DOHH2 (cell line): ENCODE data around the gene POT1.

ENCODE experiments used
- H3F3A ChIP-seq: fragments of 200-600 bp; sonication (generic), shearing (Covaris generic); 2 replicates; pipeline ENCODE4 v1.6.0; 2016; ENCODE audit warnings: antibody characterized with exemption, mild to moderate bottlenecking; ENCODE audit not compliant: control insufficient read depth, insufficient read depth
- H3K27ac ChIP-seq: fragments of 200-600 bp; sonication (generic); 2 replicates; pipeline ENCODE4 v1.5.1; 2014; ENCODE audit warnings: low read depth, mild to moderate bottlenecking, low read length, moderate library complexity
- H3K27me3 ChIP-seq: fragments of 200-600 bp; sonication (generic); 2 replicates; pipeline ENCODE4 v1.6.1; 2014; ENCODE audit warnings: mild to moderate bottlenecking, low read length, mixed read lengths; ENCODE audit not compliant: control insufficient read depth
- H3K36me3 ChIP-seq: fragments of 200-600 bp; sonication (generic); 2 replicates; pipeline ENCODE4 v1.6.1; 2014; ENCODE audit warnings: mild to moderate bottlenecking, low read length, moderate library complexity, mixed read lengths; ENCODE audit not compliant: control insufficient read depth
- H3K4me1 ChIP-seq: fragments of 200-600 bp; sonication (generic); 2 replicates; pipeline ENCODE4 v1.6.1; 2014; ENCODE audit warnings: mild to moderate bottlenecking, low read length, mixed read lengths; ENCODE audit not compliant: control insufficient read depth
- H3K4me2 ChIP-seq: fragments of 200-600 bp; sonication (generic); 2 replicates; pipeline ENCODE4 v1.6.0; 2014; ENCODE audit warnings: mild to moderate bottlenecking, low read length, moderate library complexity
- H3K4me3 ChIP-seq: fragments of 200-600 bp; sonication (generic); 2 replicates; pipeline ENCODE4 v1.5.1; 2014; ENCODE audit warnings: mild to moderate bottlenecking, low read length, mixed read lengths
- H3K79me2 ChIP-seq: fragments of 200-600 bp; sonication (generic); 2 replicates; pipeline ENCODE4 v1.6.1; 2014; ENCODE audit warnings: mild to moderate bottlenecking, low read length, mixed read lengths; ENCODE audit not compliant: control insufficient read depth
- H3K9me2 ChIP-seq: fragments of 200-600 bp; sonication (generic); replicated peaks from 2 replicates; pipeline ENCODE4 v1.6.1; 2014; ENCODE audit warnings: mild to moderate bottlenecking, low read length, mixed read lengths; ENCODE audit not compliant: control insufficient read depth
- H3K9me3 ChIP-seq: fragments of 200-600 bp; sonication (generic); 2 replicates; pipeline ENCODE4 v1.6.1; 2014; ENCODE audit warnings: antibody characterized with exemption, low read length, mixed read lengths; ENCODE audit not compliant: control insufficient read depth, insufficient read depth
- H4K20me1 ChIP-seq: fragments of 200-600 bp; sonication (generic); 2 replicates; pipeline ENCODE4 v1.6.0; 2014; ENCODE audit warnings: low read depth, mild to moderate bottlenecking, antibody characterized with exemption, low read length, moderate library complexity; ENCODE audit not compliant: control insufficient read depth, insufficient read depth
- EZH2phosphoT487 ChIP-seq: fragments of 200-600 bp; sonication (generic); IDR thresholded peaks from 2 replicates; pipeline ENCODE4 v1.6.1; 2017; ENCODE audit warnings: borderline replicate concordance, mild to moderate bottlenecking, antibody characterized with exemption, low read length, moderate library complexity, mixed read lengths
- TF ChIP-seq, protein P1 (sequence below): fragments of 200-600 bp; sonication (generic); IDR thresholded peaks from one replicate; pipeline ENCODE4 v1.5.1; 2014; ENCODE audit warnings: antibody characterized with exemption, mild to moderate bottlenecking, low read depth, low read length; ENCODE audit not compliant: poor library complexity, severe bottlenecking

The POT1 gene

DNA sequence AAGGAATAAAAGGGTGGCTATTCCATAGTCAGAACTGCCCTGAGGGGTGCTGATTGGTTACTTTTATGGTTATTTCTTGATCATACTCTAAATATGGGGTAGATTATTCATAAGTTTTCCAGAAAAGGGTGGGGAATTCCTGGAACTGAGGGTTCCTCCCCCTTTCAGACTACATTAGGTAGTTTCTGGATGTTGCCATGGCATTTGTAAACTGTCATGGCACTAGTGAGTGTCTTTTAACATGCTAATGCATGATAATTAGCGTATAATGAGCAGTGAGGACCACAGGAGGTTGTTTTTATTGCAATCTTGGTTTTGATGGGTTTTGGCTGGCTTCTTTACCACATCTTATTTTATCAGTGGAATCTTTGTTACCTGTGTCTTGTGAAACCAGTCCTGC, 26.5 kb upstream of the POT1 start:
- H4K20me1 ChIP-seq = no peaks in the 10 kb centered on the region
- H3K4me2 ChIP-seq = no peak overlapping the region
- H3K27me3 ChIP-seq = no peaks in the 10 kb centered on the region
- TF ChIP-seq, protein P1, sequence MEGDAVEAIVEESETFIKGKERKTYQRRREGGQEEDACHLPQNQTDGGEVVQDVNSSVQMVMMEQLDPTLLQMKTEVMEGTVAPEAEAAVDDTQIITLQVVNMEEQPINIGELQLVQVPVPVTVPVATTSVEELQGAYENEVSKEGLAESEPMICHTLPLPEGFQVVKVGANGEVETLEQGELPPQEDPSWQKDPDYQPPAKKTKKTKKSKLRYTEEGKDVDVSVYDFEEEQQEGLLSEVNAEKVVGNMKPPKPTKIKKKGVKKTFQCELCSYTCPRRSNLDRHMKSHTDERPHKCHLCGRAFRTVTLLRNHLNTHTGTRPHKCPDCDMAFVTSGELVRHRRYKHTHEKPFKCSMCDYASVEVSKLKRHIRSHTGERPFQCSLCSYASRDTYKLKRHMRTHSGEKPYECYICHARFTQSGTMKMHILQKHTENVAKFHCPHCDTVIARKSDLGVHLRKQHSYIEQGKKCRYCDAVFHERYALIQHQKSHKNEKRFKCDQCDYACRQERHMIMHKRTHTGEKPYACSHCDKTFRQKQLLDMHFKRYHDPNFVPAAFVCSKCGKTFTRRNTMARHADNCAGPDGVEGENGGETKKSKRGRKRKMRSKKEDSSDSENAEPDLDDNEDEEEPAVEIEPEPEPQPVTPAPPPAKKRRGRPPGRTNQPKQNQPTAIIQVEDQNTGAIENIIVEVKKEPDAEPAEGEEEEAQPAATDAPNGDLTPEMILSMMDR = no peak
- no peak for TF ChIP-seq EZH2phosphoT487
- H3K4me3 ChIP-seq = no peak overlapping the region
- H3K79me2 ChIP-seq = no peaks in the 10 kb centered on the region
- peaks cover 8% of the 10 kb centered on the region; the same call in 1 of the 2 replicates for H3K9me3 ChIP-seq
- no peaks in the 10 kb centered on the region for H3K36me3 ChIP-seq
- no peaks in the 10 kb centered on the region for H3F3A ChIP-seq
- H3K4me1 ChIP-seq = no peaks in the 10 kb centered on the region
- no peaks in the 10 kb centered on the region for H3K9me2 ChIP-seq
- no peak overlapping the region for H3K27ac ChIP-seq

DNA sequence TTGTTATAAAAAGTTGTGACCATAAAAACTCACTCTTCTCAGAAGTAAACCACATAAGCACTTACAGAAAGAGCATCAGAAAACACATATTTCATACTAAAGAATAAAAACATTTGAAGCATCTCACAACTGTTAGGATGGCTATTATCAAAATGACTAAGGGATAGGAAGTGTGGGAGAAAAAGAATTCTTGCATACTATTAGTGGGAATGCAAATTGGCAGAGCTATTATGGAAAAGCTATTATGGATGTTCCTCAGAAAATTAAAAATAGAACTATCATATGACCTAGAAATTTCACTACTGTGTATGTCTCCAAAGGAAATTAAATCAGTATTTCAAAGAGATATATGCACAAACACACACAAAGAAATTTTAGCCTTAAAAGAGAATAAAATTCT, 25.2 kb upstream of the POT1 start:
- no peak overlapping the region for H3K4me2 ChIP-seq
- no peaks in the 10 kb centered on the region for H3K4me1 ChIP-seq
- H3K27ac ChIP-seq = no peak overlapping the region
- no peaks in the 10 kb centered on the region for H3K36me3 ChIP-seq
- H3K79me2 ChIP-seq = no peaks in the 10 kb centered on the region
- H3K9me2 ChIP-seq = no peaks in the 10 kb centered on the region
- no peaks in the 10 kb centered on the region for H4K20me1 ChIP-seq
- TF ChIP-seq EZH2phosphoT487 = no peak
- TF ChIP-seq, protein P1 = no peak
- peaks cover 8% of the 10 kb centered on the region; the same call in 1 of the 2 replicates for H3K9me3 ChIP-seq
- no peak overlapping the region for H3K4me3 ChIP-seq
- no peaks in the 10 kb centered on the region for H3F3A ChIP-seq
- H3K27me3 ChIP-seq = no peaks in the 10 kb centered on the region

DNA sequence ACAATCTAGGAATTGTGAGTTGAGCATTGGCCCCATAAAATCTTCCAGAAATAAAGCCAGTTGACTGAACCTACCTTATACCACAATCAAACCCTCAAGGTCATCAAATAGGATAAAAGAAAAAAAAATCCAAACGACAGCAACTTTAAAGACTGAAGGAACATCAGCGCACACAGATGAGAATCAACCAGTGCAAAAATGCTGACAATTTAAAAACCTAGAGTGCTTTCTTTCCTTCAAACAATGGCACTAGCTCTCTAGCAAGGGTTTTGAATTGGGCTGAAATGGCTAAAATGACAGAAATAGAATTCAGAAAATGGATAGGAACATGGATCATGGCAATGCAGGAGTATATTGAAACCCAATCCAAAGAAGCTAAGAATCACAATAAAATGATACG, 16.1 kb upstream of the POT1 start:
- no peak overlapping the region for H3K4me2 ChIP-seq
- no peaks in the 10 kb centered on the region for H3F3A ChIP-seq
- no peak for TF ChIP-seq EZH2phosphoT487
- TF ChIP-seq, protein P1 = no peak
- no peak overlapping the region for H3K27ac ChIP-seq
- no peaks in the 10 kb centered on the region for H3K4me1 ChIP-seq
- H3K4me3 ChIP-seq = no peak overlapping the region
- H3K9me2 ChIP-seq = no peaks in the 10 kb centered on the region
- H3K27me3 ChIP-seq = no peaks in the 10 kb centered on the region
- H3K36me3 ChIP-seq = no peaks in the 10 kb centered on the region
- H3K9me3 ChIP-seq = no peaks in the 10 kb centered on the region
- no peaks in the 10 kb centered on the region for H4K20me1 ChIP-seq
- H3K79me2 ChIP-seq = no peaks in the 10 kb centered on the region

DNA sequence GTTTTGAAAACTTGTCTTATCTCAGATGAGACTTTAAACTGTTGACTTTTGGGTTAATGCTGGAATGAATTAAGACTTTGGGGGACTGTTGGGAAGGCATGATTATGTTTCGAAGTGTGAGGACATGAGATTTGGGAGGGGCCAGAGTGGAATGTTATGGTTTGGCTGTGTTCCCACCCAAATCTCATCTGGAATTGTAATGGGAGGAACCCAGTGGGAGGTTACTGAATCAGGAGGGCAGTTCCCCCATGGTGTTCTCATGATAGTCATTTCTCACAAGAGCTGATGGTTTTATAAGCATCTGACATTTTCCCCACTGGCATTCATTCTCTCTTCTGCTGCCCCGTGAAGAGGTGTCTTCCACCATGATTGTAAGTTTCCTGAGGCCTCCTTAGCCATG, 13.8 kb upstream of the POT1 start:
- Histone ChIP-seq H3K4me3 (no peak overlapping the region), H3K36me3 (no peaks in the 10 kb centered on the region), H3K9me3 (no peaks in the 10 kb centered on the region), H3K79me2 (no peaks in the 10 kb centered on the region), H3K4me2 (no peak overlapping the region), H3K27me3 (0 out of 2 replicates have a peak, but pooled peaks cover 2% of the 10 kb centered on the region), H3K27ac (no peak overlapping the region), H3F3A (no peaks in the 10 kb centered on the region), H3K4me1 (no peaks in the 10 kb centered on the region), H3K9me2 (no peaks in the 10 kb centered on the region), H4K20me1 (no peaks in the 10 kb centered on the region)
- TF ChIP-seq, protein P1 = no peak
